K562 (cell line): Measurements from ENCODE around the gene KRT38. TPM values are rescaled to one million over a fixed set of nuclear protein-coding genes. Genes with fewer than 3 reads are reported as not detected.

Experiments used
- CBFA2T2 ChIP-seq: fragments of 450-650 bp; conservative IDR thresholded peaks from 2 replicates; pipeline ENCODE4 v1.6.1; 2017; ENCODE audit warnings: mild to moderate bottlenecking
- CBFA2T3 ChIP-seq: fragments of 450-650 bp; IDR thresholded peaks from 2 replicates; pipeline ENCODE4 v1.6.1; 2017
- CBX1 ChIP-seq: sonication (generic); IDR thresholded peaks from 2 replicates; pipeline ENCODE4 v1.6.1; 2016; ENCODE audit warnings: antibody characterized with exemption, low read depth, mild to moderate bottlenecking
- CTBP1 ChIP-seq: fragments of 450-650 bp; IDR thresholded peaks from 2 replicates; pipeline ENCODE4 v1.6.1; 2016; ENCODE audit warnings: borderline replicate concordance
- DPF2 ChIP-seq: fragments of 450-650 bp; IDR thresholded peaks from 2 replicates; pipeline ENCODE4 v1.6.1; 2016
- HIVEP1 ChIP-seq: fragments of 250-450 bp; sonication (Bioruptor Pico); IDR thresholded peaks from 2 replicates; pipeline ENCODE4 v1.4.0; 2020; ENCODE audit warnings: mild to moderate bottlenecking
- KDM4B ChIP-seq, 2 experiments: fragments of 450-650 bp in 1 of 2; sonication (generic) in 1 of 2; IDR thresholded peaks; 2 replicates each; pipeline ENCODE4 v1.6.1; 2016 to 2017; ENCODE audit warnings: borderline replicate concordance in 2 of 2, antibody characterized with exemption in 1 of 2, low read depth in 1 of 2, mild to moderate bottlenecking in 1 of 2
- KLF16 ChIP-seq: IDR thresholded peaks from 2 replicates; pipeline ENCODE4 v1.6.1; 2016; ENCODE audit warnings: antibody characterized with exemption
- MEIS2 ChIP-seq: fragments of 450-650 bp; IDR thresholded peaks from 2 replicates; pipeline ENCODE4 v1.6.1; 2014; ENCODE audit warnings: mild to moderate bottlenecking; ENCODE audit not compliant: partially characterized antibody
- MYNN ChIP-seq, 2 experiments: sonication (generic); formaldehyde crosslinking in 1 of 2; IDR thresholded peaks; 2 replicates each; pipeline versions ENCODE4 v1.5.0 to v1.6.1; 2016 to 2020; ENCODE audit warnings: antibody characterized with exemption in 1 of 2, missing genetic modification reagents in 1 of 2
- NCOR1 ChIP-seq: fragments of 450-650 bp; IDR thresholded peaks from 2 replicates; pipeline ENCODE4 v1.6.1; 2016; ENCODE audit warnings: mild to moderate bottlenecking, moderate library complexity
- POLR2AphosphoS5 ChIP-seq: IDR thresholded peaks from 2 replicates; pipeline ENCODE4 v1.6.1; 2011; ENCODE audit warnings: mild to moderate bottlenecking, low read depth, low read length, moderate library complexity; ENCODE audit not compliant: control insufficient read depth, insufficient read depth
- PRMT5 ChIP-seq: sonication (generic); formaldehyde crosslinking; IDR thresholded peaks from 2 replicates; pipeline ENCODE4 v1.5.0; 2020; ENCODE audit warnings: missing genetic modification reagents
- RBM22 ChIP-seq: fragments of 200-400 bp; formaldehyde crosslinking; IDR thresholded peaks from 2 replicates; pipeline ENCODE4 v1.6.1; 2018; ENCODE audit warnings: low read length, low read depth; ENCODE audit not compliant: poor library complexity, severe bottlenecking
- SOX6 ChIP-seq: fragments of 450-650 bp; IDR thresholded peaks from 2 replicates; pipeline ENCODE4 v1.6.1; 2014; ENCODE audit warnings: mild to moderate bottlenecking
- SRSF7 ChIP-seq: fragments of 200-400 bp; formaldehyde crosslinking; optimal IDR thresholded peaks from 2 replicates; pipeline ENCODE3; 2017; ENCODE audit warnings: mild to moderate bottlenecking, low read depth, low read length
- TAL1 ChIP-seq: fragments of 450-650 bp; IDR thresholded peaks from 2 replicates; pipeline ENCODE4 v1.6.1; 2016; ENCODE audit warnings: mild to moderate bottlenecking
- TCFL5 ChIP-seq: fragments of 250-450 bp; sonication (Bioruptor Pico); conservative IDR thresholded peaks from 2 replicates; pipeline ENCODE4 v1.6.1; 2021; ENCODE audit warnings: mild to moderate bottlenecking, moderate library complexity, matching md5 sums
- TEAD4 ChIP-seq, 2 experiments: sonication (generic) in 1 of 2; formaldehyde crosslinking in 1 of 2; IDR thresholded peaks; 2 replicates each; pipeline versions ENCODE4 v1.6.1 to v1.8.0; 2012 to 2022; ENCODE audit warnings: borderline replicate concordance in 1 of 2, inconsistent platforms in 1 of 2, low read length in 1 of 2, mild to moderate bottlenecking in 1 of 2, missing genetic modification reagents in 1 of 2
- ZNF316 ChIP-seq: fragments of 450-650 bp; IDR thresholded peaks from 2 replicates; pipeline ENCODE4 v1.6.1; 2016
- polyA plus RNA-seq, 8 experiments: library from polyadenylated mRNA; depleted of rRNA in 4 of 8; stranded (reverse) in 5 of 8; unstranded in 3 of 8; fragments of >200 nt; fragmentation: Nextera tagmentation in 2 of 8; fragmentation: Illumina TruSeq in 1 of 8; extraction: Ambion mirVana in 2 of 8; extraction: Trizol in 1 of 8; gene quantifications; 2 replicates each; pipeline versions ENCODE4 v1.2.1 to v1.2.3, GENCODE V29; 2011 to 2014; ENCODE audit warnings: inconsistent platforms in 1 of 8, missing spikeins in 1 of 8
- total RNA-seq, 7 experiments: library from RNA; depleted of rRNA in 6 of 7; stranded (reverse); fragments of >200 nt in 6 of 7; fragmentation: Illumina TruSeq in 2 of 7; extraction: Trizol in 2 of 7; gene quantifications; 2 replicates each; pipeline versions ENCODE4 v1.2.1 to v1.2.3, GENCODE V29; 2011 to 2021; ENCODE audit warnings: low replicate concordance in 1 of 7
- TF ChIP-seq, protein P1 (sequence below): IDR thresholded peaks from 2 replicates; pipeline ENCODE4 v1.6.1; 2011; ENCODE audit not compliant: insufficient read length; ENCODE audit errors: extremely low read depth

KRT38 gene
- total and polyA plus RNA-seq, 9 of the 15 experiments (the other 6 are each of a cell fraction or from before 2014, with no cell fraction given): not detected

DNA sequence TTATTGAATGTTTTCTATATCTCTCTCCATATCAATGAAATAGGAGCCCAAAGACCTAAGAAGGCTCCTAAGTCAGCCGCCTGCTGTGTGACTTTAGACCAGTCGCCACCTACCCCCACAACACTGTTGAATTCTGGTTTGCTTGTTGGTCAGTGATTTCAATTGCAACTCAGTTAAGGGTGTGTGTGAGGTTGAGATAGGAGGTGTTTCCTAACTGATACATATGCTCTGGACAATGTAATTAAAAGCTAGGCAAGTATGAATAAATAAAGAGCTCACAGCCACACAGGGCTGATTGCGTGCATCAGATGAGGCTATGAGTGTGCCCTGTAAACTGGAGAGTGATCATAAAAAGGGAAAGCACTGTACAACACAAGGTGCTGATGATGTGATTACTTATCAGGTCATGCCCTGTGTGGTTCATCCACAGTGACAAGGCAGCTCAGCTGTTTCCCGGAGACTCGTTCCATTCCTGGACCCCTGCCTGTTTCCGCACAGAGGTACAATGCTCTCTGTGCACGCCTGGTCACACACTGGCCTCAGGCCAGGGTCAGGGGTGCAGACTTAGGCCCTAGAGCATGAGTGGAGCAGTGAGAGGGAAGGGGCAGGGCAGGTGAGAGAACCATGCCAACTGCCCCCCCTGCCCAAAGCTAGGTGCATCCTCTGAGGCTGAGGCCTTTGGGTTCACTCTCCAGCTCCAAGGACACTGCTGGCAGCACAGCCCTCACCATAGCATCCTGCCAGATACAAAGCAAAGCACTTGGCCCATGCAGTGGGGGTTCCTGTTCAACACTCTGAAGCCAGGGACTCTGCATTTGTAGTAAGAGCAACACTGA, 43.4 kb upstream of the KRT38 start (continued):
- TF ChIP-seq, protein P1, sequence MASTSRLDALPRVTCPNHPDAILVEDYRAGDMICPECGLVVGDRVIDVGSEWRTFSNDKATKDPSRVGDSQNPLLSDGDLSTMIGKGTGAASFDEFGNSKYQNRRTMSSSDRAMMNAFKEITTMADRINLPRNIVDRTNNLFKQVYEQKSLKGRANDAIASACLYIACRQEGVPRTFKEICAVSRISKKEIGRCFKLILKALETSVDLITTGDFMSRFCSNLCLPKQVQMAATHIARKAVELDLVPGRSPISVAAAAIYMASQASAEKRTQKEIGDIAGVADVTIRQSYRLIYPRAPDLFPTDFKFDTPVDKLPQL: no peak
- TF ChIP-seq MEIS2 (no peak), KLF16 (peak; percentile 17; the same call in 1 of the 2 replicates), RBM22 (no peak), PRMT5 (CRISPR knock-in tag) (no peak), MYNN (IDR thresholded peaks at IDR 0.05) (no peak), MYNN (CRISPR knock-in tag; IDR thresholded peaks at IDR 0.05) (no peak), DPF2 (0 out of 2 replicates have a peak, but pooled peaks have one; percentile 15), SRSF7 (no peak), CBX1 (no peak), SOX6 (no peak), TAL1 (peak; percentile 43), TCFL5 (CRISPR knock-in tag) (no peak), NCOR1 (peak; percentile 36; the same call in 1 of the 2 replicates), ZNF316 (0 out of 2 replicates have a peak, but pooled peaks have one; percentile 2), TEAD4 (IDR thresholded peaks at IDR 0.05; ENCODE audit: low read length) (peak; percentile 56), TEAD4 (CRISPR knock-in tag; IDR thresholded peaks at IDR 0.05; ENCODE audit: borderline replicate concordance) (no peak), CTBP1 (peak; percentile 26; the same call in 1 of the 2 replicates), CBFA2T3 (peak; percentile 82), POLR2AphosphoS5 (no peak), CBFA2T2 (peak; percentile 57), HIVEP1 (no peak), KDM4B (IDR thresholded peaks at IDR 0.05; ENCODE audit: borderline replicate concordance in 2 of 2, low read depth in 1 of 2) (no peak)
